Measurements from ENCODE around the gene LNX1. TPM values are rescaled to one million over a fixed set of nuclear protein-coding genes. Genes with fewer than 3 reads are reported as not detected.

LNX1 gene
- total RNA-seq, 2 donors from 2014 or later = 4.5 to 8.9 TPM

GRCh38 chr4:53455766-53456165 is 135.5 kb downstream of the LNX1 start:
- Histone ChIP-seq H3K4me1 (peaks cover 0 to 5% of the 10 kb centered on the region in 2 donors), H3K27me3 (no peaks in the 10 kb centered on the region), H3K4me3 (no peak overlapping the region), H3K9me3 (no peaks in the 10 kb centered on the region), H3K36me3 (peaks cover 49% of the 10 kb centered on the region), H3K27ac (no peak overlapping the region)
- TF ChIP-seq CTCF (IDR thresholded peaks at IDR 0.05) = no peak
- DNase-seq (ENCODE audit: low spot score) = no peak

- no peak for DNase-seq (ENCODE audit: low spot score)
These were observed 137.9 kb downstream of the LNX1 start for GRCh38 chr4:53453385-53453784.

GRCh38 chr4:53450773-53451172 is 140.5 kb downstream of the LNX1 start:
- Histone ChIP-seq H3K27me3 (no peaks in the 10 kb centered on the region), H3K4me1 (peaks cover 0 to 10% of the 10 kb centered on the region in 2 donors), H3K4me3 (no peak overlapping the region), H3K9me3 (no peaks in the 10 kb centered on the region), H3K36me3 (peaks cover 29% of the 10 kb centered on the region), H3K27ac (no peak overlapping the region)
- DNase-seq (ENCODE audit: low spot score) = no peak
- TF ChIP-seq CTCF (IDR thresholded peaks at IDR 0.05) = no peak

More at GRCh38 chr4:53453385-53453784, 137.9 kb downstream of the LNX1 start:
- no peak for TF ChIP-seq CTCF (IDR thresholded peaks at IDR 0.05)
- Histone ChIP-seq H3K4me3 (no peak overlapping the region), H3K27me3 (no peaks in the 10 kb centered on the region), H3K9me3 (no peaks in the 10 kb centered on the region), H3K27ac (peak overlapping the region in 1 of 2 donors; percentile 36), H3K4me1 (peaks cover 0 to 10% of the 10 kb centered on the region in 2 donors), H3K36me3 (peaks cover 34% of the 10 kb centered on the region)

GRCh38 chr4:53444954-53445353 is 146.3 kb downstream of the LNX1 start:
- Histone ChIP-seq H3K9me3 (no peaks in the 10 kb centered on the region), H3K4me3 (no peak overlapping the region)

GRCh38 chr4:53441564-53441963 is 149.7 kb downstream of the LNX1 start:
- no peak for TF ChIP-seq CTCF (IDR thresholded peaks at IDR 0.05)
- H3K36me3 ChIP-seq = peaks cover 25% of the 10 kb centered on the region
- DNase-seq (ENCODE audit: low spot score) = no peak

More at GRCh38 chr4:53444954-53445353, 146.3 kb downstream of the LNX1 start:
- Histone ChIP-seq H3K27me3 (no peaks in the 10 kb centered on the region), H3K27ac (no peak overlapping the region), H3K36me3 (peaks cover 25% of the 10 kb centered on the region), H3K4me1 (peaks cover 0 to 5% of the 10 kb centered on the region in 2 donors)
- DNase-seq (ENCODE audit: low spot score) = no peak
- no peak for TF ChIP-seq CTCF (IDR thresholded peaks at IDR 0.05)

GRCh38 chr4:53436251-53436650 is 155.0 kb downstream of the LNX1 start:
- Histone ChIP-seq H3K9me3 (no peaks in the 10 kb centered on the region), H3K36me3 (no peaks in the 10 kb centered on the region)
- no peak for TF ChIP-seq CTCF (IDR thresholded peaks at IDR 0.05)

More at GRCh38 chr4:53441564-53441963, 149.7 kb downstream of the LNX1 start:
- H3K27me3 ChIP-seq = no peaks in the 10 kb centered on the region
- H3K4me1 ChIP-seq = no peaks in the 10 kb centered on the region
- H3K9me3 ChIP-seq = no peaks in the 10 kb centered on the region
- H3K27ac ChIP-seq = no peak overlapping the region
- no peak overlapping the region for H3K4me3 ChIP-seq

More at GRCh38 chr4:53436251-53436650, 155.0 kb downstream of the LNX1 start:
- DNase-seq (ENCODE audit: low spot score) = no peak
- no peaks in the 10 kb centered on the region for H3K27me3 ChIP-seq
- no peak overlapping the region for H3K4me3 ChIP-seq
- no peak overlapping the region for H3K27ac ChIP-seq
- H3K4me1 ChIP-seq = no peaks in the 10 kb centered on the region
